NCI-H2227 treated with DMSO at 0.1 percent for 48 hours (cell line): Measurements from ENCODE around the gene SEC61A2.
A peak's percentile ranks its signal among the peaks of the same experiment; 100 is the strongest.
"Not testable (repeated sequence)": the region's sequence is repeated elsewhere in the genome, so short reads cannot be mapped to it uniquely, and the experiment has no call there.

ENCODE experiments used
- DNase-seq: peaks from one replicate; lab custom pipeline; 2025; lab: John Stamatoyannopoulos, UW

SEC61A2 gene

DNA sequence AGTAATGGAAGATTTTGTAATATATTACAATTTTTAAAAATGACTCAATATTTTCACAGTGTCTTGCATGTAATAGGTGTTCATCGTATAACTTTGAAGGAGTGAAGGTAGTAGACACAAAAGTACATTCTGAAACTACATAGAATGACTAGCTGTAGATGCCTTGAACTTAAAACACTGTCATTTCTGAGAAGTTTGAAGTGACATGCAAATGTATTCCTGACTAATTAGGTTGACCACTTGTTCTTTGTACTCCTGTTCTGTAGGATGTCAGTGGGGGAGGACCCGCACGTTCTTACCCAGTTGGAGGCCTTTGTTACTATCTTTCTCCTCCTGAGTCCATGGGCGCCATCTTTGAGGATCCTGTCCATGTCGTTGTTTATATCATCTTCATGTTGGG lies 31.2 kb downstream of the SEC61A2 start:
- no peak for DNase-seq

GRCh38 chr10:12162927-12163326 lies 33.5 kb downstream of the SEC61A2 start:
- DNase-seq = no peak

DNA sequence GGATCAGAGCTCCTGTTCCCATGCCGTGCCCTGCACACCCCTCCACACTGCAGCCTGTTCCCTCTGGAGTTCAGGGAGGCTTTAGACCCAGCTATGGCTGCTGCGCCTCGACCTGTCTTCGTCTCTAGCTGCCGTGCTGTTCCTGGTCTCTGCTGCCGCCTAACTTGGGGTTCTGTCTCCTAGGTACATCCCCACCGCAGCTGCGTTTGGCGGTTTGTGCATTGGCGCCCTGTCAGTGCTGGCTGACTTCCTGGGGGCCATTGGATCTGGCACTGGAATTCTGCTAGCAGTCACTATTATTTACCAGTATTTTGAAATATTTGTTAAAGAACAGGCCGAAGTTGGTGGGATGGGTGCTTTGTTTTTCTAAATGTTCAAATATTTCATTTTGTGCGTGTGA lies 34.6 kb downstream of the SEC61A2 start:
- no peak for DNase-seq

- no peak for DNase-seq
Measured at GRCh38 chr10:12165036-12165435, 35.6 kb downstream of the SEC61A2 start.

GRCh38 chr10:12165999-12166775 lies 36.7 kb downstream of the SEC61A2 start:
- no peak for DNase-seq

GRCh38 chr10:12171512-12171911 lies 42.0 kb downstream of the SEC61A2 start:
- not testable (repeated sequence) for DNase-seq

DNA sequence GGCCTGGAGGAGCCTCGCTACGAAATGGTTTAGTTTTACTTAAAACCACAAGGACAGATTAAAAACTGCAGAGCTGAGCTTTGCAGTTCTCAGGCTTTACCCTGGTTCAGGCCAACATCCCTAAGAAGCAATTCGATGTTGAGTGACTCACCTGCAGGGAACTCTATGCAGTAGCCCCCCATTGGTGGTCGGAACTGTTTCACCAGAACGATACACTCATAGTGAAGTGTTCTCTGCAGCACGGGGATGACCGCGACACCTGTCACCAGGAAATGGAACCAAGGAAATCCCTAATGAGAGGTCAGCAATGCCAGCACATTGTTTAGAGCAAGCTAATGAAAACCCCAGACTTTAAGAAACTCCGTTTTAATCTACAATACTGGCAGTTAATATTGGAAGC lies 48.2 kb downstream of the SEC61A2 start:
- DNase-seq = no peak

DNA sequence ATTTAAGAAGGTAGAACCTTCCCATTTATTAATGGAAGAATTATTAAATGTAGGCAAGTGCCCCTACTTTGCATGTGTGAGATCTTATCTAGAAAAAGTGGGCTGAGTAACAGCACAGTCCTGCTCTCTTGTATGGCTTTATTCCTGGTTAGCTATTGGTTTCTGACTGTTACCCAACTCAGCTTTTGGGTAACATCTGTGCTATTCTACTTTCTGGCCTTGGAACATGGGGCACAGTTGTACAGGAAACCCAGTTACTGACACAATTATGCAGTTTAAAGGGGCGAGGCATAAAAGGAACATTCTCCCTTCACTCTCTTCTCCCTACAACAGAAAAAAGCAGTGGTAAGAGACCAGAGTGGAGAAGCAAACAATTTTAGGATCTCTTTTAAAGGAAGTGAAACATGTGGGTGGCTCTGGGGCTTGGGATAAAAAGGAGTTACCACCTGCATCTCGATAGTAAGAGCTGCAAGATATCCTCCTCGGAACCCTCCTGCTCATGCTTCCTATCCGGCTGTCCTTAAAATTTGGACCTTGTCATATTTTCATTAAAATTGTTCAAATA lies 50.2 kb downstream of the SEC61A2 start:
- no peak for DNase-seq

DNA sequence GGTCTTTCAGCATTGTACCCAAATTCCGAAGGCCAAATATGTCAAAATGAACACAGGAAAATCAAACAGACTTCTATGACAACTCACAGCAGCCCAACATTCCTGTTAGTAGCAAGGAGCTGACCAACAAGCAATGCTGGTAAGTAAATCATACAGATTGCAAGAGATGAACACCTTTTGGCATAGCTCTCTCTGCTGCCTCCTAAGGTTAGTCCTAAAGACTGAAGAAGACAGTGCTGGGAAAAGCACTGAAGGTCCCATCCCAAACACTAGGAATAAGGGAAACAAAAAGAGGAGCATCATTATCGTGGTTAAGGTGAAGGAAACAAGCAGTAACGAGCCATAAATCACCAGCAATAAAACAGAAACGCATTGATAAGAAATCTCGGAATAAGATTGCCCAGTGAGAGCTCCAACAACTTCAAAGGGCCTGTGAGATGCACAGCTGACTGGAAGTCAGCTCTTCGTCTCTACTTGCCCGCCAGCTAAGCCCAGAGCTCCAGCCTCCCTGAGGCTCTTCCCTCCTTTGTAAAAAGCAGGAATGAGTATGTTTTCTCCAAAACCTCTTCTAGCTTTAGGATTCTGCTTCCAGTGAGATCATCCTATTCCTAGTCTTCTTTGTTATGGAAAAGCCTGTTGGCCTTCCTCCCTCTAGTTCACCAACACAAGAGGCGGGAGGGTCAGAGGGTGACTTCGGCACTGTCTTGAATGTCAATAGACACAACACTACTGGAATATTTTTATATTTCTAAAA lies 50.9 kb downstream of the SEC61A2 start:
- no peak for DNase-seq

GRCh38 chr10:12181065-12181775 lies 51.7 kb downstream of the SEC61A2 start:
- no peak for DNase-seq

- no peak for DNase-seq
Measured at GRCh38 chr10:12184165-12184564, 54.7 kb downstream of the SEC61A2 start.

DNA sequence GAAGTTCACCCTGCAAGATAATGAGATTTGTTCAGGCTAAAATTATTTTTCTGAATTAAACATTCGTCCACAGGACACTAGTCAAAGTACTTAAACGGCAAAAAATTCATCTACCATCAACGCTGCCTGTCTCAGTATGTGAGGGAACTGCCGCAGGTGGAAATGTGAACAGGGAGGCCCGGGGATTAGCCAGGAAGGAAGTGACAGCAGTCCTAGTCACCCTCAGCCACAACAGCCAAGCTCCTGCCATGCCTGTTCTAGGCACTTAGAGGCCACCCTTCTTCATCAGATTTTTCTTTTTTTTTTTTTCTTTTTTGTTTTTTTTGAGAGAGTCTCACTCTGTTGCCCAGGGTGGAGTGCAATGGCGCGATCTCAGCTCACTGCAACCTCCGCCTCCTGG lies 56.8 kb downstream of the SEC61A2 start:
- DNase-seq = no peak

GRCh38 chr10:12187321-12187905 lies 57.9 kb downstream of the SEC61A2 start:
- no peak for DNase-seq

DNA sequence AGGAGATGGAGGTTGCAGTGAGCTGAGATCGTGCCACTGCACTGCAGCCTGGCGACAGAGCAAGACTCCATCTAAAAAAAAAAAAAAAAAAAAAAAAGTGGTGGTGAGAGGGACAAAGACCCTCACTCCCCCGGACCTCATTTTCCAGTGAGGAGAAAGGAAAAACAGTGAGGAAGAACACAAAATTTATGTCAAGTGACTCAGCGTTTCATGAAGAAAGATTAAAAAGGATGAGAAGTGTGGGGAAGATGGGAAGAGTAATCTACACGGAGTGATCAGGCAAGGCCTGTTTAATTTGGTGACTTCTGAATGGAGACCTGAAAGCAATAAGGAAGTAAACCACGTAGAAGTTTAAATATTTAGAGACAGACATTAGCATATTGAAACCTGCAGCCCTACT lies 59.2 kb downstream of the SEC61A2 start:
- DNase-seq = no peak

DNA sequence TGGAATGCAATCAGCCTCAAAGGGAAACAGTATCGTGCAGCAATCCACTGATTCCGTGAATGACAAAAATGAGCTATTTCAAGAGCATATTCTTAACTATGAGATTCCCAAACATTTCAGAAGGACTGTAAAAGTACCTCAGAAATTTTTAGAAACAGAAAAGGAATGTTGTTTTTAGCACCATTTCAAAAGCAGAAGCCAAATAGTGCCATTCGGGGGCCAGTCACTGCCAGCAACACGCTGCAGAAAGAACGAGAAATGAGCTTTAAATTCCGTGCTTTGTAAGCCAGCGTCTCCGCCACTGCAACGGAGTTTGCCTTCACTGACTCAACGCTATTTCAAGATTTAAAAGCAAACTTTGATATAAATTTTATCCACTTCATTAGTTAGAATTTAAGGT lies 59.9 kb downstream of the SEC61A2 start:
- DNase-seq = no peak

DNA sequence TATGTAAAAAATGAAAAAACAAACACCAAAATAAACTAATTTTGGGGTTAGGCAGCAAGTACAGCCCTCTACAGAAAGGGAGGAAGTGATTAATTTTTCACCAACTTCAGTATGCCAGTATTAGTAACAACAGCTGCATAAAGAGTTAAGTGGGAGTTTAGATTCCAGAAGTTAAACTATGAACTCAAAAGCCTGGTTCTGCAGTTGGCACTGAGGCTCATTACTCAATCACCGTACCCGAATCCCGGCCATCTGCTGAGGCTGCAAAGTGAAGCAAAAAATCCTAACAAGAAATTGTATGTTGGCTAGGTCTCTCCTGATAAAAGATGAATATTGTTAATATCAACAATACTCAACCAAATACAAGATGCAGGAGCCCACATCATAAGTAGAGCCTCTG lies 62.2 kb downstream of the SEC61A2 start:
- no peak for DNase-seq

- no peak for DNase-seq
Measured at GRCh38 chr10:12193193-12193592, 63.7 kb downstream of the SEC61A2 start.

GRCh38 chr10:12194752-12195271 lies 65.3 kb downstream of the SEC61A2 start:
- DNase-seq = no peak

DNA sequence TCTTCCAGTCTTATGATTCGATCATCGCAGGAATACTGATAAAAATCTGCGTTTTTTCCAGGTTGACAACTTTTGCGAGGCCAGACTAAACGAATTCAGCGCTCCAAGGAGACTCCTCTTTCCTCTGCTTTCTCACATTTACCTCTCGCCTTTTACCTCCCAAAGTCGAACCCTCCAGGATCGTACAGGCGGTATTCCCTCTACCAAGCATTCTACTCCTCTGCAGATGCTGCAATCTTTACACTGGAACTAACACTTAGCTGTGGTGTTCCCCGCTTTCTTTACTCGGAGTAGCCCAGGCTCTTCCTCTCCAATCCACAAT lies 65.8 kb downstream of the SEC61A2 start:
- no peak for DNase-seq

GRCh38 chr10:12195603-12196506 lies 66.4 kb downstream of the SEC61A2 start, which contains the start of the genes CDC123 and NUDT5:
Gene CDC123 (plus strand): TSS chr10:12196188. CDS start chr10:12196246, 58 bp downstream.
Gene NUDT5 (minus strand): TSS chr10:12195891. CDS start chr10:12186291, 9,600 bp downstream.
- DNase-seq = peak; percentile 87
